Stimulated activated CD4-positive, alpha-beta T cell treated with anti-CD3 and anti-CD28 coated beads, TNF-alpha, amount 100 ng/mL, for 48 hours (primary cell): ENCODE data around the gene CPAMD8.

Source experiments
- DNase-seq, 3 donors: peaks; one replicate each; pipeline ENCODE4 v3.0.0-alpha.2; 2020; ENCODE audit warnings: low read depth in 3 of 3

Gene CPAMD8

DNA sequence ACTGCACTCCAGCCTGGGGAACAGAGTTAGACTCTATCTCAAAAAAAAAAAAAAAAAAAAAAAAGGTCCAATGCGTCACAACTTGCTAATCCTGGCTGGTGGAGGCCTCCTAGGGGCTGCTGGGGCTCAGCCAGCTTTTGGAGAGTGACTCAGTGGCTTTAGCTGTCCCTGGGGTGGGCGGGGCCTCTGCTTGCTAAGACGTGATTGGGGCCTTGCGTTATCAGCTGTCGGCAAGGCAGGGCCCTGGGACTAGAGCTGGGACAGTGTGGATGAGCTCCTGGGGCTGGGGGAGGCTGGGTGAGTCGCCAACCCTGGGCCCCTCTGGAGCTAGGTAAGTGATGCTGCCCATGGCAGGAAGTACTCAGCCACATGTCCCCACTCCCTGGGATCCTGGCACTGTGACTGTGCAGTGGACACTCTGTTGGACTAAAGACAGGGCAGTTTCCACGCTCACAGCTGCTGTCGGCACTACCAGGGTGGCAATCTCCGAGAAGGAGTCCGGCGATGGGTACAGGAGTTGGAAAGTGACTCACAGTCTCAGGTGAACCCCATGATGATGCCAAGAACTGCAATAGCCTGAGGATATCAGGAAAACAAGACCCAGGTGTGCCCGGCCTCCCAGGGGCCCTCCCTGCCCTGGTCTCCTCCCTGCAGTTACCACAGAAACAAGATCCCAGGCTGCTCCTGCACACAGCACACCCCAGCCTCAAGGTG, 105.6 kb downstream of the CPAMD8 start:
- no peak for DNase-seq

DNA sequence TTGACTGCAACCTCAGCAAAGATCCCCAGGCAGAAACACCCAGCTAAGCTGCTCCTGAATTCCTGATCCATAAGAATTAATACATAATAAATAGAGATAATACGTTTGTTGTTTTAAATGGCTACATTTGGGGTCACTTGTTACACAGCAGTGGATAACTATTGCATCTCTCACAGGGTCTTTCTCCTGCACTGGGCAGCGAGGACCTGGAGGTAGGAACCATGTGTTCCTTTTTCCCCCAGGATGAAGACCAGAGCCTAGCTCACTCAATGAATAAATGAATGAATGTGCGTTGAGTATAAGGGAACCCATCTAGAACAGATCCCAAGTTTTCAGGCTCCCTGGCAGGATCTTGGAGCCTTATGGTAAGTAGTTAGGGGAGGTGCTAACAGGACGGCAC, 107.1 kb downstream of the CPAMD8 start:
- no peak for DNase-seq

DNA sequence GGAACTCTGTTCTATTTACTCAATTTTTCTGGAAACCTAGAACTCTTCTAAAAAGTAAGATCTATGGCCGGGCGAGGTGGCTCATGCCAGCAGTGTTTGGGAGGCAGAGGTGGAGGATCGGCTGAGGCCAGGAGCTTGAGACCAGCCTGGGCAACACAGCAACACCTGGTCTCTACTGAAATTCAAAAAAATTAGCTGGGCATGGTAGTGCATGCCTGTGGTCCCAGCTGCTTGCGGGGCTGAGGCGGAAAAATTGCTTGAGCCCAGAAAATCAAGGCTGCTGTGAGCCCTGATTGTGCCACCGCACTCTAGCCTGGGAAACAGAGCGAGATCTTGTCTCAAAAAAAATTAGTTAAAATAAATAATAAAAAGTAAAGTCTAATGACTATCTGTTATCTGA, 109.2 kb downstream of the CPAMD8 start:
- DNase-seq: no peak

DNA sequence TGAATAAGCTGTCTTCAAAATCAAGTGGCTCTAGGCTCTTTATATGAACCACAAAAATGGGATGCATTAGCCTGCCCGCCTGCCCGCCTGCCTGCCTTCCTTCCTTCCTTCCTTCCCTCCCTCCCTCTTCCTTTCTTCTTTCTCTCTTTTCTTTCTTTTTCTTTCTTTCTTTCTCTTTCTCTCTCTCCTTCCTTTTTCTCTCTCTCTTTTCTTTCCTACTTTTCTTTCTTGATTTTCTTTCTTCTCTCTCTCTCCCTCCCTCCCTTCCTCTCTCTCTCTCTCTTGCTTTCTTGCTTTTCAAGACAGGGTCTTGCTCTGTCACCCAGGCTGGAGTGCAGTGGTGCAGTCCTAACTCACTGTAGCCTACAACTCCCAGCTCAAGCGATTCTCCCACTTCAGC, 110.9 kb downstream of the CPAMD8 start:
- DNase-seq: no peak

DNA sequence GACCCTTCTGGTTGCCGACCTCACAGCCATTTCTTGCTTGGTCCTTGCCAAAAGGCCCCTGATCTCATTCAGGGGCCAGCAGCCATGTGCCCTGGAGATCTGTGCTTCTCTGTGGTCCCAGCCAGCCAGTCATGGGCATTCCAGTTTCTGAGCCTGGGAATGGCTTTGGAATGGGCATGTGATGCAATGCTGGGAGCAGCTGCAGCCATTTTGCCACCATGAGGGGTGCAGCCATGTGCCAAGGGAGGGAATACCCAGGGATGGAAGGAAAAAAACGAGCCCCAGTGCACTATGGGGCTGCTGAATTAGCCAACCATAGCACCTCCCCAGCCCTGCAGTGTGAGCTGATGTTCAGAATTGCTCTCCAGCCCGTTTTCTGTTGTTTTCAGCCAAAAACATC, 111.5 kb downstream of the CPAMD8 start:
- no peak for DNase-seq

DNA sequence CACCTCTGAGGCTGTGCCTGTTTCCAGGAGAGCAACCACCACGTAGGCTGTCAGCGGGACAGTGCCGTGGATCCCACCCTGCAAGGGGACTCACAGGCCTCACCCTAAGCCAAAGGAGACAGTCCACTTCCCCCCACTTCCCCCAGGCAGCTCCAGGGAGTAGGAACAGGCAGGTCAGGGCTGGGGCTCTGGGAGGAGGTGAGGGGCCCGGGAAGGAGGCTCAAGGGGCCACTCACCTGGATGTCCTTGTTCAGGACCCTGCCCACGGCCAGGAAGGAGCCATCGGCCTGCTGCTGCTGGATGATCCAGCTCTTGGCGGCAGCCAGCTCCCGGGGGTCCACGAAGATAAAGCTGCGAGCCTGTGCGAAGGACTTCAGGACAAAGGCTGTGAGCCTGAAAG, 112.2 kb downstream of the CPAMD8 start:
- no peak for DNase-seq

DNA sequence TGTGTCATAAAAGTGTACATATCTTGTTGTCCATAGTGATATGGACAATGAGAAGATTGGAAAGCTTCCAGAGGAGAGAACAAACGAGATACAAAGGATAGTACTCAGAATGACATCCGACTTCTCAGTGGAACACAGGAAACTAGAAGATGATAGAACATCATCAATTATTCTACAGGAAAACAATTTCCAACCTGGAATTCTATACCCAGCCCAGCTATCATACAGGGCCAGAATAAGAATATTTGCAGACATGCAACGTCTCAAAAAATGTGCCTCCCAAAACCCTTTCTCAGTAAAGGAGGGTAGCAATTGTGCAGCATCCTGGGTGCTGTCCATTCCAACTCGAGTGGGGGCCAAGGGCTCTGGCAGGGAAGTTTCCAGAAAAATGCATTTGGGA, 113.8 kb downstream of the CPAMD8 start:
- DNase-seq: no peak

DNA sequence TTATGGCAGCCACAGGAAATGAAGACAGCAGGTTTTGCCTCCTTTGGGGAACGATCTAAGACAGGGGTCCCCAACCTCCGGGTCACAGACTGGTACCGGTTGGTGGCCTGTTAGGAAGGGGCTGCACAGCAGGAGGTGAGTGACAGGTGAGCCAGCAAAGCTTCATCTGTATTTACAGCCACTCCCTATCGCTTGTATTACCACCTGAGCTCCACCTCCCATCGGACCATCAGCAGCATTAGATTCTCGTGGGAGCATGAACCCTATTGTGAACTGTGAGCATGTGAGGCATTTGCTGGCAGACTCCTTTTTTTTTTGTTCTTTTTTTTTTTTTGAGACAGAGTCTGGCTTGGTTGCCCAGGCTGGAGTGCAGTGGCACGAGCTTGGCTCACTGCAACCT, 115.6 kb downstream of the CPAMD8 start:
- no peak for DNase-seq

DNA sequence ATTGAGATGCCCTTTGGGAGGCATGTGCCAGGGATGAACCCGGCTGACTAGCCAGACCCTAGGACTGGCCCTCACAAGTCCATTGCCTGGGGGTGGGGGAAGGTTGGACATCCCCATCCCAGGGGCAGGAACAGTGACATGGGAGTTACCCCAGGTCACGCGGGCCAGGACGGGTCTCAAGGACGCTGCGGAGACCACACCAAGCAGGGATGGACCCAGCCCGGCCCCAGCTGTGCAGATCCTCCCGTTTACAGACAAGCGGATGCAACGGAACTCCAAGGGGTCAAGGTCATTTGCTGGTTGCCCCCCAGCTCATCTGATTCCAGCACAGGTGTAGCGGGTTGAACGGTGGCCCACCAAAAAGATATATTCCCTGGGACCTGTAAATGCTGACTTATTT, 117.9 kb downstream of the CPAMD8 start:
- no peak for DNase-seq

DNA sequence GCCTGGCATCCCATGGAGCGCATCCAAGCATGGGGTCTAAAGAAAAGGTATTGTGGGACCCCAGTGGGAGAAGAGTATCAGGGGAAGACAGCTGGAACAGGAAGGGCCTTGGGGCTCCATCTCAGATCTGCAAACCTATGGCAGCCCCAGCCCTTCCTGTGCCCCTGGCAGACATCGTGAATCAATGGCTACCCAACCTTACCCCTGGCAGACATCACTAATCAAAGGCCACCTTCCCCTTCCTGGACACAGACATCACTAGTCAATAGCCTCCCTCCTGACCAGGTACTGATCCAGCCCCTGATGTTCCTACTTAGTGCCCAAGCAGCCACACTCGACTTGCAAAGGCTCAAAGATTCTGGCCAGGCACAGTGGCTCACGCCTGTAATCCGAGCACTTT, 122.0 kb downstream of the CPAMD8 start:
- no peak for DNase-seq

DNA sequence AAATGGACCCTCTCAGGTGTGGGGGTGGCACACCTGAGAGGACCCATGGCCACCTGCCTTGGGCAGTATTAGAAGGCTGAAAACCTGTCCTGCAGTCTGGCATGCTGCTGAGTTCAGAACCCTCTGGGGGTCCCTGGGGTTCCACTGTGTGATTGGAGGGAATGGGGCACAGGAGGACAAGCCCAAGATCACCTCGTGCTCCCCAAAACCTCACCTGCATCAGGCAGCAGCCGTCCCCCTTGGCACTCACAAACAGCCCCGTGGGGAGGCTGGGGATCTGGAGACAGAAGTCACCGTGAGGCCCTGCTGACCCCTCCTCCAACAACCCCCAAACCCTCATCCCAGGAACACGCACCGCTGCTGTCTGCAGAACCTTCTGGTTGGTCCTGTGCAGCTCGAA, 123.3 kb downstream of the CPAMD8 start:
- no peak for DNase-seq

DNA sequence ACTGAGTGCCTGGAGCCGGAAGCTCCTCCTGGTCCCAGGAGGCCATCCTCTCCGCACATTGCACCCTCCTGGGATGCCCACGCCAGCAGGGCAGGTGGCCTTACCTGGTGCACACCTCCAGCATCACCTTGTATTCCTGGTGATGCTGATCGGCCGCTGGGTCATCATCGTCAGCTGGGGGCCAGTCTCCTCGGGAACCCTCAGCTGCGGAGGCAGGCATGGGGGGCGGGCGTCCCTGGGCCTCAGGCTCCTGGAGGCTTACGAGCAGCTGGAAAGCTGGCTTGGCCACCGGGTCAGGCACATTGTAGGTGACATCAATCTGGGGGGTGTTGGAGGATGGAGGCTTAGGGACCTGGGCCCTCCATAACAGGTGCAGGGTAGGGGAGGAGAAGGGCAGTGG, 124.1 kb downstream of the CPAMD8 start:
- DNase-seq: no peak

DNA sequence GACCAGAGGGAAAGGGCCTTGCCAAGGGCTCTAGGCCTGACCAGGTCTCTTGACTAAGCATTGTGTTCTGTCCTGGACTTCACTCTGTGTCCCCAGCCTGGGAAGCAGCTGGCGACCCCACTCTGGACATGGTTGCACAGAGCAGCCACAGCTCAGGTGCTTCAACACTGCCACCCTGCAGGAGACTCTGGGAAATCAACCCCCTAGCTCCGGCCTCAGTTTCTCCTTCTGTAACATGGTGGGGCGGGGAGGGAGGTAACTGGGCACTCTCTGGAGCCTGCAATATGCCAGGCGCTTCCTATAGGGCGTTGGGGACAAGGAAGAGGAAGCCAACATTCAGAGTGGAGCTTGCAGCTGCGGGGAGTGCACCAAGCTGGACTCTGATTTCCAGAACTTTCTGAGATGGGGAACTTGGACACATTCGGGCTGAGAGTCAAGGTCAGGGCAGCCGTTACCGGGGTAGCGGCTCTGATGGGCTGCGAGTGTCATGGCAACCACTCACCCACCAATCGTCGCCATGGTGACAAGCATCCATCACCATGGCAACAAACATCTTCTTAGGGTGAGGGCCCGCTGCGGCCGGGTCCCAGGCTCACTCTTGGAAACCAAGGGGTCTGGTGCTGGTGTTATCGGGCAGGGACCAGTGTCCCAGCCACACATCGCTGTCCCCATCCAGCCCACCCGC, 125.0 kb downstream of the CPAMD8 start:
- DNase-seq: no peak

DNA sequence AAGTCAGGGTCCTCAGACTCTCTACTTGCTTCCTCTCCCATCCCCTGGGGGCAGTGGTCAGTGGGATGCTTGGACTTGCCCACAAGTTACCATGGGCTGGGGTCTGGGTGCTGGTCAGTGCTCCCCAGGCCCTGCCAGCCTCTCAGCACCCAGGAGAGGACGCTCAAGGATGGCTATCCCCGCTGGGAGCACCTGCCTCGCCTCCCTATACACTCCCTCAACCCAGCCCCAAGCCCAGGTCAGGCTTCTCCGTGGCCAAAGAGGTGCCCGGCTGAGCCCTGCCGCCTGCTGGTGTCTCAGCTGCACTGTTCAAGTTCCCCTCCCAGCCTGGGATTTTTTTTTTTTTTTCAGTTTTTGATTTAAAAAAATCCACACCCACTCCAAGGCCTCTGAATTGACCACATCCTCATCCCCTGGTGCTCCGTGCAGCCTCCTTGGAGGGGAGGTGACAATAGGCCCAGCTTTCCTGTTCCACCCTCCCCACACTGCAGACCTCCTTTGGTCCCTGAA, 127.0 kb downstream of the CPAMD8 start:
- no peak for DNase-seq

DNA sequence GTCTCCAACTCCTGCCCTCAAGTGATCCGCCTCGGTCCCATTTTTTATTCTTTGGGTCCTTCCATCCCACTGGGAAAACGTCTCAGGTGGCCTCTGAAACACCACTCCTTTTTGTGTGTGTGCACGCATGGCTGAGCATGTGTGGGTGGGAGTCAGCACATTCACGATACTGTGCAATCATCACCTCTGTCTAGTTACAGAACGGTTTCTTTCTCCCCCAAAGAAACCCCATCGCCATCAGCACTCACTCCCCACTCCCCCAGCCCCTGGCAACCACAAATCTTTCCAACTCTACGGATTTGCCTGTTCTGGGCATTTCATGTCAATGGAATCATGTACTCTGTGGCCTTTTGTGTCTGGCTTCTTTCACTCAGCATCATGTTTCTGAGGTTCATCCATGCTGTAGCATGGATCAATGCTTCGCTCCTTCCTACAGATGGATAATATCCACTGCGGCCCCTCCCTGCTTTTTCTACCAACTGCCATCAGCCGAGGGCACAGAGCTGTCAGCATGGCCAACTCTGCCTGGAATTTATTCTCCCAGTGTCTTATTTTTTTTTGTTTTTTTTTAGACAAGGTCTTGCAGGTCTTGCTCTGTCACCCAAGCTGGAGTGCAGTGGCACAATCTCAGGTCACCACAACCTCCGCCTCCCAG, 128.1 kb downstream of the CPAMD8 start:
- DNase-seq: no peak

DNA sequence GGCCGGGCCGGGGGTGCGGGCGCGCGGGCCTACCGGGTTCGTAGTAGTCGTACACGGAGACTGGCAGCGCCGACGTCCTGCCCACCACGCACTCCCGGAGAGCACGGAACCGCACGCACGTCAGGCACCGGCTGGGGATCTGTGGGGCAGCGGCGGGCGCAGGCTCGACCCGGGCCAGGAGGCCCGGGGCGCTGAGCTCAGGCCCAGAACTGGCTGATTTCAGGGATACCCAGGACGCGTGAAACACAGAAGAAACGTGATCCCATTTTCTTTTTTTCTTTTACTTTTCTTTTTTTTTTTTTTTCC, 128.8 kb downstream of the CPAMD8 start:
- DNase-seq: no peak

DNA sequence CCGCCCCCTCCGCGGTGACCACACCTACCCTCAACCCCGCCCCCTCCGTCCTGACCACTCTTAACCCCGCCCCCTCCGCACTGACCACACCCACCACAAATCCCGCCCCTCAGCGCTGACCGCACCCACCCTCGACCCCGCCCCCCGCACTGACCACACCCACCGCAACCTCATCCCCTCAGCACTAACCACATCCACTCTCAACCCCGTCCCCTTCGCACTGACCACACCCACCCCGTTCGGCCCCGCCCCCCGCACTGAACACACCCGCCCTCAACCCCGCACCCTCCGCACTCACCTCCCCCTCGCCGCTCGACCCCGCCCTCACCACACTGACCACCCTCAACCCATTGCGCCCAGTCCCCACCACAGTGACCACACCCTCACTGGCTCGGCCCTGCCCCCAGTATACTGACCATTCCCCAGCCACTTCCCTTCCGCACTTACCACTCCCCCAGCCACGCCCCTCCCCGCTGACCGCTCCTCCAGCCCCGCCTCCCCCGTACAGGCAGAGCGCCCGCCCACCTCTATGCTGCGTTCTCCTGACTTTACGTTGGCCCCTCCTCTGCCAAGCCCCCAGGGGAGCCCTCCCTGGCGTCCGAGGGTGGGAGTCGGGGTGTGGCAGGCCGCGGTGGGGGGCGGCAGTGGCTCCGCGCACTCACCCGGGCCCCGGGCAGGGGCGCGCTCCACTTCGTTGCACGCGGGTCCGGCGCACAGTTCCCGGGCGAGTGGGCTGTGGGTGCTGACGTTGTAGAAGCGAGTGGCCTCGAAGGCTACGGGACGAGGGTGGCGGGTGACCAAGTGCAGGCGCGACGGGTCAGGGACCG, 129.4 kb downstream of the CPAMD8 start:
- peak; percentile 48 to 76 (median 55) for DNase-seq

DNA sequence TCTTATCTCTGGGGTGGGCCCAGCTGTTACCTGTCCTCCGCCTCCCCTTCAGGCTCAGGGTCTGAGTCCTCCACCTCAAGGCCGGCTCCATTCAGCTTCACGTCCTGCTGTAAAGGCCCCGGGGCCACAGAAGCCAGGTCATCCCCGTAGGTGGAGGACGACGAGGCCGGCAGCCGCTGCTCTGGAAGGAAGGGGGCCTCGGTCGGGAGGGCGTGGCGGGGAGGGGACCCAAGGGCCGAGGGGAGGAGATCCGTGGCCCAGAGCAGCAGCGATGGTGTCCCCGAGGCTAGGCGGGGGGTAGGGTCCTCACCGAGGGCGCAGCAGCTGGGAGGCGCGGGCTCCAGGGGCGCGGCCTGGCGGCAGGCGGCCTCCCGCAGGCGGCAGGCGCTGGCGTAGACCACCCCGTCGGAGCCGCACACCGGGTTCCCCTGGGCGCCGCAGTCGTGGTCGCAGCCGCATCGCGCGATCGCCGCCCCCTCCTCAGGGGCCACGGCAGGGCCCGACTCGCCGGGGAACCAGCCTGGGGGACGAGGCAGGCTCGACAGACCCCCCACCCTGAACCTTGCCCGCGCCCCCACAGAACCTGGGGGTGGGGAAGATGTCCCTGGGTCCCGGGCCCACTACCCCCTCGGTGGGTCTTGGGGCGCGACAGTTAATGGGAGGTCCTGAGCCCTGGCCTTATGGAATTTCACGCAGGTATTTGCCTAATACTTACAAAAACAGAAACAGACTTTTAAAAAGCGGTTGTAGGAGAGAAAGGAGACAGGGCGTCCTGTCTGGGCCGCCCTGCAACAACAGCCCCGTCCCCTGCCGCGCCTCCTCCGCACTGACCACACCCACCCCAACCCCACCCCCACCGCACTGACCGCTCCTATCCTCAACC, 130.2 kb downstream of the CPAMD8 start:
- no peak for DNase-seq

DNA sequence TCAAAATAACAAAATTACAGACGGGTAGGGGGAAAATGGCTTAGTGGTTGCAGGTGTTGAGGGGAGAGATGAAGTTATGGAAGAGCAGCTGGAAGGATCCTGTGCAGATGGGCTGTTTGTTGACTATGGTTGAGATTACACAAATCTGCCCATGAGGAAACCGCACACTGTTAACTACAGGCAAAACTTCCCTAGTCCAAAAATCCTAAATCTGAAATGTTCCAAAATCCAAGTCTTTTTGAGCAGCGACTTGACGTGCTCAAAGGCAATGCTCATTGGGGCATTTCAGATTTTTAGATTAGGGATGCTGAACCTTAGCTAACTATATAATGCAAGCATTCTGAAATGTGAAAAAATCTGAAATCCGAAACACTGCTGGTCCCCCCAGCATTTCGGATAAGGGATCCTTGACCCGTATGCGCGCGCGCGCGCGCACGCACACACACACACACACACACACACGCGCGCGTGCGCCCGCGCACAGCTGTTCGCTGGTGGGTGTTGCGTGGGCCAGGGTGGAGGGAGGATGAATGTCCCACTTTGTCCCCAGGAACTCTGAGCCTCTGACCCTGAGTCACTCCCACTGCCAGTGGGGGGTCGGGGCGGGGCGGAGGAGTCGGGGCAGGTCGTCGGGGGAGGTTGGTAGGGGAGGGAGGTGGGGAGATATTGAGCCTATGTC, 131.0 kb downstream of the CPAMD8 start:
- DNase-seq: no peak

DNA sequence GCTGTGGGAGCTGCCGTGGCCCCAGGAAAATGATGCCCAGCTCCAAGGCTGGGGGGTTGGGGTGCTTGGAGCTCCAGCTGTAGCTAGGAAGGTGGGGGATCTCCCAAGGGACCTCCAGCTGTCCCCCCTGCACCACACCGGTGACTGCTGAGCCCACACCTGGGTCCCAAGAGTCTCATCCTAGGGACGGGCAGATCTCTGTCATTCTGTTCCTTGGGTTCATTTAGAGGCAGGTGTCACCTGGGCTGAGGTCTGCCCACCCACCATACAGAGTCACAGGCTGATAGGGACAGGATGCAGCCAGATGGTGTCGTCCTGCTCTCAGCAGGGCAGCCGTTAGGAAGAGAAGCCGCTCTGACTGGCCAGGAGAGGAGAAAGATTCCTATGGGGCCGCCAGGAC, 132.5 kb downstream of the CPAMD8 start:
- DNase-seq: no peak

DNA sequence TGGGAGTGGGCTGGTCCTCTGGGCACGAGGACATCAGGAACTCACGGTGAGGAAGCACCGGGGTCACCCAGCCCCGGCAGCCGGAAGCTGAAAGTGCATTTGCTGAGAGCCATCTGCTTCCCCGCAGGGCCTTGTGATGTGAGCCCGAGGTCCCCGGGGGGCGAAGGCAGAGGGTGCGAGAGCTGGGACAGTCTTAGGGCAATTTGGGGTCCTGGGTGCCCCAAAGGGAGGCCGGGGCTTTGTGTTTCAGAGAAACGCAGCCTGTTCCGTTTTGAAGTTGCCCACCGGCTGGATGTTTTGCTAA, 133.0 kb downstream of the CPAMD8 start:
- DNase-seq: no peak
